ENCODE results near the gene USF2.

Gene USF2

DNA sequence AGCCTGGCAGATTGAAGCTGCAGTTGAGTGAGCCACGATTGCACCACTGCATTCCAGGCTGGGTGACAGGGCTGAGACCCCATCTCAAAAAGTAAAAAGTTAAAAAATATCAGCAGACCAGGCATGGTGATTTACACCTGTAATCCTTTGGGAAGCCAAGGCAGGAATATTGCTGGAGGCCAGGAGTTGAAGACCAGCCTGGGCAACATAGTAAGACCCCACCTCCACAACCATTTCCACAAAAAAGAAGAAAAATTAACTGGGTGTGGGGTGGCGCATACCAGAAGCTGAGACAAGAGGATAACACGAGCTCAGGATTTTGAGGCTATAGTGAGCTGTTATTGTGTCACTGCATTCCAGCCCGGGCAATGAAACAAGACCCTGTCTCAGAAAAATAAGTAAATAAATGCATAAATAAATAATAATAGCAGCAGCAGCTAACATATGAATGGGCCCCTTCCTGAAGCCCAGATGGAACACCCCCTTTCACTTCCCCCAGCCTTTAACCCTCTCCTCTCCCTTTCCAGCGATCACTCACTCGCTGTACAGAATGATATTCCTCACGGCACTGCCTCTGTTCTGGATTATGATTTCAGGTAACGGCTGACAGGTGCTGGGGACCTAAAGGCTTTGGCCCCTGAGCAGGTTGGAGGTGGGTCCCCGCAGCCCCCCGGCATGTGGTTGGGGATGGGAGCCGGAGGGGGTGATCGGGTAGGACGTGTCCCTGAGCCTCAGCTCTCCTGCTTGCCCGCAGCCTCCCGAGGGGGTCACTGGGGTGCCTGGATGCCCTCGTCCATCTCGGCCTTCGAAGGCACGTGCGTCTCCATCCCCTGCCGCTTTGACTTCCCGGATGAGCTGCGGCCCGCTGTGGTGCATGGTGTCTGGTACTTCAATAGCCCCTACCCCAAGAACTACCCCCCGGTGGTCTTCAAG is 26.4 kb downstream of the USF2 start:
- H3K9me3 Mint-ChIP-seq: no peaks in the 10 kb centered on the region
- H3K27ac Mint-ChIP-seq: no peak overlapping the region

DNA sequence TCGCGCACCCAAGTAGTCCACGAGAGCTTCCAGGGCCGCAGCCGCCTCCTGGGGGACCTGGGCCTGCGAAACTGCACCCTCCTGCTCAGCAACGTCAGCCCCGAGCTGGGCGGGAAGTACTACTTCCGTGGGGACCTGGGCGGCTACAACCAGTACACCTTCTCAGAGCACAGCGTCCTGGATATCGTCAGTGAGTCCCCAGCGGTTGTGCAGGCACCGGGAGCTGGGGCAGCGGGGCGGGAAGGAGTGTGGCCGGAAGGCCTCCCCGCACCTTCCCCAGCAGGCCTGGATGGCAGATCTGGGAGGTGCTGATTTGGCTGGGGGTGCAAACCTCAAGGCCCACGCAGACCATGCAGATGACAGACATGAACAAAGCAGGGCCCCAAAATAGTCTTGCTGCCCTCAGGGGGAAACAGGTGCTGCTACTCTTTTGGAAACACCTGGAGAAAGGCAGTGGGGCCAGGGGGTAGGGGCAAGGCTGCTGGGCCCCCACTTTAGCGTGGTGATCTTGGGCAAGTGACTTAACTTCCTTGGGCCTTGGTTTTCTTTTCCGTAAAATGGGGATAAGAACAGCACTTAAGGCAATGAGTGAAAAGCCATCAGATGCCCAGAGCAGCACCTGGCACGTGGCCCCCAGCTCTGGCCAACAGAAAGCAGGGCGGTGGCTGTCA is 27.2 kb downstream of the USF2 start:
- H3K4me3 Mint-ChIP-seq: no peak overlapping the region
- no peaks in the 10 kb centered on the region for H3K36me3 Mint-ChIP-seq
- H3K27ac Mint-ChIP-seq: no peak overlapping the region
- H3K9me3 Mint-ChIP-seq: no peaks in the 10 kb centered on the region
- peaks cover 6% of the 10 kb centered on the region for H3K4me1 Mint-ChIP-seq
- H3K27me3 Mint-ChIP-seq: no peaks in the 10 kb centered on the region

More for the DNA sequence above, 26.4 kb downstream of the USF2 start:
- Mint-ChIP-seq H3K36me3 (no peaks in the 10 kb centered on the region), H3K27me3 (no peaks in the 10 kb centered on the region), H3K4me3 (no peak overlapping the region), H3K4me1 (peaks cover 6% of the 10 kb centered on the region)

GRCh38 chr19:35296644-35297514 is 28.1 kb downstream of the USF2 start:
- H3K27me3 Mint-ChIP-seq: no peaks in the 10 kb centered on the region
- H3K4me1 Mint-ChIP-seq: peaks cover 6% of the 10 kb centered on the region
- no peak overlapping the region for H3K27ac Mint-ChIP-seq
- H3K9me3 Mint-ChIP-seq: no peaks in the 10 kb centered on the region
- H3K36me3 Mint-ChIP-seq: no peaks in the 10 kb centered on the region
- no peak overlapping the region for H3K4me3 Mint-ChIP-seq

DNA sequence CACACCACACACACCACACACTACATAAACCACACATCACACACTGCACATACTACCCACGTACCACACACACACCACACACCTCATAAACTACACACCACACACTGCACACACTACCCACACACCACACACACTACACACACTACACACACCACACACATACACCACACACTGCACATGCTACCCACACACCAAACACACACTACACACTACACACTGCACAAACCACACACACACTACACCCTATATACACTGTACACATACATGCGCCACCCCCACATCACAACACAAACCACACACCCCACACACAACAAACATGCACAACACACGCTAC is 28.7 kb downstream of the USF2 start:
- no peaks in the 10 kb centered on the region for H3K27me3 Mint-ChIP-seq
- no peaks in the 10 kb centered on the region for H3K36me3 Mint-ChIP-seq
- H3K4me1 Mint-ChIP-seq: peaks cover 6% of the 10 kb centered on the region
- no peaks in the 10 kb centered on the region for H3K9me3 Mint-ChIP-seq
- no peak overlapping the region for H3K4me3 Mint-ChIP-seq
- H3K27ac Mint-ChIP-seq: no peak overlapping the region

GRCh38 chr19:35297922-35298321 is 29.2 kb downstream of the USF2 start:
- no peaks in the 10 kb centered on the region for H3K9me3 Mint-ChIP-seq
- no peaks in the 10 kb centered on the region for H3K27me3 Mint-ChIP-seq

DNA sequence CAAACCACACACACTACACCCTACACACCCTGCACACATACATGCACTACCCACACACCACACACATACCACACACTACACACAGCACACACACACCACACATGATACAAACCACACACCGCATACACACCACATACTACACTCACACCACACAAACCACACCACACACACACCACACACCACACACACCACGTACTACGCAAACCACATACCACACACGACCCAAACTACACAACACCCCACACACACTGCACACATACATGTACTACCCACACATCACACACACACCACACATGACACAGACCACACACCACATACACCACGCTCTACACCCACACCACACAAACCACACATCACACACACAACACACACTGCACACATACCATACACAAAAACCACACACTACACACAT is 29.8 kb downstream of the USF2 start:
- Mint-ChIP-seq H3K36me3 (no peaks in the 10 kb centered on the region), H3K4me3 (no peak overlapping the region), H3K4me1 (peaks cover 6% of the 10 kb centered on the region), H3K27me3 (no peaks in the 10 kb centered on the region), H3K27ac (no peak overlapping the region), H3K9me3 (no peaks in the 10 kb centered on the region)

More at GRCh38 chr19:35297922-35298321, 29.2 kb downstream of the USF2 start:
- Mint-ChIP-seq H3K36me3 (no peaks in the 10 kb centered on the region), H3K4me1 (peaks cover 6% of the 10 kb centered on the region), H3K27ac (no peak overlapping the region), H3K4me3 (no peak overlapping the region)

- H3K27ac Mint-ChIP-seq: no peak overlapping the region
- peaks cover 6% of the 10 kb centered on the region for H3K4me1 Mint-ChIP-seq
- H3K4me3 Mint-ChIP-seq: no peak overlapping the region
- H3K27me3 Mint-ChIP-seq: no peaks in the 10 kb centered on the region
- no peaks in the 10 kb centered on the region for H3K9me3 Mint-ChIP-seq
- no peaks in the 10 kb centered on the region for H3K36me3 Mint-ChIP-seq
These were observed 31.0 kb downstream of the USF2 start for GRCh38 chr19:35299523-35300338.

GRCh38 chr19:35300339-35300649 is 31.5 kb downstream of the USF2 start:
- Mint-ChIP-seq H3K27me3 (no peaks in the 10 kb centered on the region), H3K9me3 (no peaks in the 10 kb centered on the region), H3K36me3 (no peaks in the 10 kb centered on the region), H3K4me3 (no peak overlapping the region), H3K4me1 (peaks cover 6% of the 10 kb centered on the region), H3K27ac (no peak overlapping the region)

GRCh38 chr19:35301961-35302360 is 33.2 kb downstream of the USF2 start:
- H3K4me3 Mint-ChIP-seq: no peak overlapping the region
- H3K27me3 Mint-ChIP-seq: no peaks in the 10 kb centered on the region
- H3K27ac Mint-ChIP-seq: no peak overlapping the region
- no peaks in the 10 kb centered on the region for H3K9me3 Mint-ChIP-seq
- no peaks in the 10 kb centered on the region for H3K36me3 Mint-ChIP-seq
- no peaks in the 10 kb centered on the region for H3K4me1 Mint-ChIP-seq

DNA sequence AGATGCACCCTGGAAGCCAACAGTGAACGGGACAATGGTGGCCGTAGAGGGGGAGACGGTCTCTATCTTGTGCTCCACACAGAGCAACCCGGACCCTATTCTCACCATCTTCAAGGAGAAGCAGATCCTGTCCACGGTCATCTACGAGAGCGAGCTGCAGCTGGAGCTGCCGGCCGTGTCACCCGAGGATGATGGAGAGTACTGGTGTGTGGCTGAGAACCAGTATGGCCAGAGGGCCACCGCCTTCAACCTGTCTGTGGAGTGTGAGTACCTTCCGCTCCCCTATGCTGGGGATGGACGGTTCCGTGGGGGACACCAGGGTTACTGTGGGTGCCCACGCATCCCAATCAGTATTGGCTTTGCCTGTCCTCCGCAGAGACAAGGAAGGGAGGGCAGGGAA is 33.7 kb downstream of the USF2 start:
- Mint-ChIP-seq H3K36me3 (no peaks in the 10 kb centered on the region), H3K27me3 (no peaks in the 10 kb centered on the region), H3K9me3 (no peaks in the 10 kb centered on the region), H3K4me1 (no peaks in the 10 kb centered on the region), H3K27ac (no peak overlapping the region), H3K4me3 (no peak overlapping the region)

GRCh38 chr19:35303357-35303915 is 34.7 kb downstream of the USF2 start:
- H3K4me1 Mint-ChIP-seq: no peaks in the 10 kb centered on the region
- H3K27ac Mint-ChIP-seq: no peak overlapping the region
- H3K9me3 Mint-ChIP-seq: no peaks in the 10 kb centered on the region
- H3K27me3 Mint-ChIP-seq: no peaks in the 10 kb centered on the region
- no peaks in the 10 kb centered on the region for H3K36me3 Mint-ChIP-seq
- H3K4me3 Mint-ChIP-seq: no peak overlapping the region

- Mint-ChIP-seq H3K36me3 (no peaks in the 10 kb centered on the region), H3K9me3 (no peaks in the 10 kb centered on the region), H3K27me3 (no peaks in the 10 kb centered on the region), H3K4me1 (no peaks in the 10 kb centered on the region), H3K4me3 (no peak overlapping the region), H3K27ac (no peak overlapping the region)
These were observed 35.3 kb downstream of the USF2 start for GRCh38 chr19:35304036-35304435.

- no peak overlapping the region for H3K27ac Mint-ChIP-seq
- no peaks in the 10 kb centered on the region for H3K36me3 Mint-ChIP-seq
- no peaks in the 10 kb centered on the region for H3K4me1 Mint-ChIP-seq
- H3K9me3 Mint-ChIP-seq: no peaks in the 10 kb centered on the region
- no peak overlapping the region for H3K4me3 Mint-ChIP-seq
- no peaks in the 10 kb centered on the region for H3K27me3 Mint-ChIP-seq
These were observed 36.4 kb downstream of the USF2 start for GRCh38 chr19:35305181-35305580.

DNA sequence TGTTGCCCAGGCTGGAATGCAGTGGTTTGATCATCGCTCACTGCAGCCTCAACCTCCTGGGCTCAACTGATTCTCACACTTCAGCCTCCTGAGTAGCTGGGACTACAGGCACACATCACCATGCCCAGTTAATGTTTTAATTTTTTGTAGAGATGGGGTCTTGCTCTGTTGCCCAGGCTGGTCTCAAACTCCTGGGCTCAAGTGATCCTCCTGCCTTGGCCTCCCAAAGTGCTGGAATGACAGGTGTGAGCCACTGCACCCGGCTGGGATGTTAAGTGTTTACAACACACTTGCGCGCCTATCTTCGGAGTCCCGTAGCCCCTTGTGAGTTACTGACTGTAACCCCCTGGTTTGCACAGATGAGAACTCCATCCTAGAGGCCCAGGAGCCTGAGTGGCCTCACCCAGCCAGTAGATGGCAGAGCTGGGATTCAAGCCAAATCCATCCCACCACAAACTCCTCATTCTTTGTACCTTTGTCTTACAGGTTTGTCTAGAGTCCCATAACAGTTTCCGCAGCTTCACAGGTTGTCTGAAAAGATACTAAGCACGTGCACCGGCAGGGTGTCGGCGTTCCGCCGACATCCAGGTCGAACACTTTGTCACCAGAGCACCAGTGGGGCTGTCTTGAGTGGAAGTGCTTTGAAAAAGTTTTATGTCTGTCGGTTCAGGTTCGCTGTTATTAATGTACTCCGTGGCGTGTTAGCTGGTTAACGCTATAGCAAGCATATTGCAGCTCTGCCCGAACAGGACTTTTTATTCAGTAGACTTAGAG is 37.9 kb downstream of the USF2 start:
- H3K4me3 Mint-ChIP-seq: no peak overlapping the region
- no peaks in the 10 kb centered on the region for H3K27me3 Mint-ChIP-seq
- H3K4me1 Mint-ChIP-seq: no peaks in the 10 kb centered on the region
- no peak overlapping the region for H3K27ac Mint-ChIP-seq
- H3K36me3 Mint-ChIP-seq: no peaks in the 10 kb centered on the region
- no peaks in the 10 kb centered on the region for H3K9me3 Mint-ChIP-seq
